Lung (tissue), 12 donors: ENCODE results near the gene SLC8A2. TPM values are rescaled to one million over a fixed set of nuclear protein-coding genes. Genes with fewer than 3 reads are reported as not detected.

Experiments used
- ATAC-seq: fragments of 200-7000 bp; cut with Tn5 transposase; one replicate; pipeline ENCODE4 v1.9.1; 2020; ENCODE audit warnings: moderate number of reproducible peaks; ENCODE audit not compliant: insufficient read depth, low FRiP score
- DNase-seq, 3 donors: peaks; one replicate each; pipeline ENCODE4 v3.0.0-alpha.2; 2013 to 2017
- H3K27ac ChIP-seq, 2 donors: one replicate each; pipeline ENCODE4 v1.5.1; 2013; ENCODE audit warnings: mild to moderate bottlenecking in 2 of 2, moderate library complexity in 2 of 2, control low read depth in 1 of 2, inconsistent platforms in 1 of 2, low read depth in 1 of 2, low read length in 1 of 2
- H3K27me3 ChIP-seq, 3 donors: one replicate each; pipeline ENCODE4 v1.5.1; 2013; ENCODE audit warnings: low read length in 2 of 3; ENCODE audit not compliant: control insufficient read depth in 3 of 3, insufficient read depth in 3 of 3
- H3K36me3 ChIP-seq, 4 donors: one replicate each; pipeline ENCODE4 v1.5.1; 2013; ENCODE audit warnings: low read length in 4 of 4, mild to moderate bottlenecking in 1 of 4, moderate library complexity in 1 of 4; ENCODE audit not compliant: control insufficient read depth in 4 of 4, insufficient read depth in 4 of 4
- H3K4me1 ChIP-seq, 5 donors: one replicate each; pipeline ENCODE4 v1.5.1; 2013; ENCODE audit warnings: low read length in 5 of 5, mild to moderate bottlenecking in 2 of 5, moderate library complexity in 1 of 5; ENCODE audit not compliant: control insufficient read depth in 5 of 5, insufficient read depth in 5 of 5
- H3K4me3 ChIP-seq: one replicate; pipeline ENCODE4 v1.5.1; 2013; ENCODE audit warnings: mild to moderate bottlenecking, control low read depth, moderate library complexity
- H3K9ac ChIP-seq, 2 donors: one replicate each; pipeline ENCODE4 v1.5.1; 2013; ENCODE audit warnings: low read length in 2 of 2, control low read depth in 1 of 2; ENCODE audit not compliant: insufficient read depth in 1 of 2
- H3K9me3 ChIP-seq, 4 donors: one replicate each; pipeline ENCODE4 v1.5.1; 2013; ENCODE audit warnings: low read length in 3 of 4, mild to moderate bottlenecking in 1 of 4, moderate library complexity in 1 of 4; ENCODE audit not compliant: control insufficient read depth in 4 of 4, insufficient read depth in 3 of 4
- WGBS, 2 donors: extraction: QIAGEN DNeasy Blood & Tissue Kit; methylation state at CpG; one replicate each; pipeline ENCODE4 v1.1.7; 2013; 5-methylcytosine and 5-hydroxymethylcytosine counted together
- polyA plus RNA-seq, 2 donors: library from polyadenylated mRNA; stranded (reverse); fragments of 200-250 nt; gene quantifications; one replicate each; pipeline ENCODE4 v1.2.1, GENCODE V29; 2013
- total RNA-seq, 2 donors: library from RNA; depleted of rRNA in 1 of 2; stranded (reverse); fragments of >200 nt in 1 of 2; gene quantifications; one replicate each; pipeline ENCODE4 v1.2.1, GENCODE V29; 2014 to 2021
- TF ChIP-seq, protein P1 (sequence below): IDR thresholded peaks from 2 replicates; pipeline ENCODE4 v1.5.1; 2012; ENCODE audit warnings: mild to moderate bottlenecking; ENCODE audit errors: control extremely low read depth, extremely low read depth
- donor health status: control.
- donor health status: control.
- donor health status: Bipolar disorder and iron deficiency.
- donor health status: healthy.
- donor health status: DM: yes; HTN: yes; CAD: no.

The SLC8A2 gene
- total and polyA plus RNA-seq, 4 donors: 0.10 to 0.26 (median 0.15) TPM

DNA sequence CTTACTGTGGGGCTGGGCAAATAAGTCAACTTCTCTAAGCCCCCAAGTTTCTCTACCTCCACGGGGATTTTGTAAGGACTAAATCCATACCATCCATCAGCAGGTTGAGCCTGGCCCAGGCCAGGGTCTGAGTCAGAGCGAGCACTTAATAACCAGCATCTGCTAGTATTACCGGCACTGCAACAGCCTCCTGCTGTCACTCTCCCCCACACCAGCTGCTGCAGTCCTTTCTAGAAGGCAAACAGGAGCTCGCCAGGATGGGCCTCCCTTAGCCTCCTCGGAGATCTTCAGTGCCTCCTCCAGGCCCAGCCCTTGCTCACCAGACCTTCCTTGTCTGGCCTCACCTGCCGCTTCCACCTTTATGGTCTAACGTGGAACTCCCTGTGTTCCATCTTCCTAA, 40.0 kb upstream of the SLC8A2 start:
- peaks cover 0 to 6% (median 0%) of the 10 kb centered on the region in 4 donors for H3K36me3 ChIP-seq
- ATAC-seq: no peak
- no peaks in the 10 kb centered on the region for H3K27me3 ChIP-seq
- H3K27ac ChIP-seq: peak overlapping the region in 1 of 2 donors; percentile 85
- WGBS, 2 donors: 73 to 84% methylated on average over 7 of the region's 7 CpGs
- H3K9ac ChIP-seq: peak overlapping the region in 1 of 2 donors; percentile 71
- no peak for DNase-seq
- H3K9me3 ChIP-seq: no peaks in the 10 kb centered on the region
- peaks cover 18 to 50% (median 36%) of the 10 kb centered on the region in 5 donors for H3K4me1 ChIP-seq
- TF ChIP-seq, protein P1, sequence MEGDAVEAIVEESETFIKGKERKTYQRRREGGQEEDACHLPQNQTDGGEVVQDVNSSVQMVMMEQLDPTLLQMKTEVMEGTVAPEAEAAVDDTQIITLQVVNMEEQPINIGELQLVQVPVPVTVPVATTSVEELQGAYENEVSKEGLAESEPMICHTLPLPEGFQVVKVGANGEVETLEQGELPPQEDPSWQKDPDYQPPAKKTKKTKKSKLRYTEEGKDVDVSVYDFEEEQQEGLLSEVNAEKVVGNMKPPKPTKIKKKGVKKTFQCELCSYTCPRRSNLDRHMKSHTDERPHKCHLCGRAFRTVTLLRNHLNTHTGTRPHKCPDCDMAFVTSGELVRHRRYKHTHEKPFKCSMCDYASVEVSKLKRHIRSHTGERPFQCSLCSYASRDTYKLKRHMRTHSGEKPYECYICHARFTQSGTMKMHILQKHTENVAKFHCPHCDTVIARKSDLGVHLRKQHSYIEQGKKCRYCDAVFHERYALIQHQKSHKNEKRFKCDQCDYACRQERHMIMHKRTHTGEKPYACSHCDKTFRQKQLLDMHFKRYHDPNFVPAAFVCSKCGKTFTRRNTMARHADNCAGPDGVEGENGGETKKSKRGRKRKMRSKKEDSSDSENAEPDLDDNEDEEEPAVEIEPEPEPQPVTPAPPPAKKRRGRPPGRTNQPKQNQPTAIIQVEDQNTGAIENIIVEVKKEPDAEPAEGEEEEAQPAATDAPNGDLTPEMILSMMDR: no peak
- no peak overlapping the region for H3K4me3 ChIP-seq

DNA sequence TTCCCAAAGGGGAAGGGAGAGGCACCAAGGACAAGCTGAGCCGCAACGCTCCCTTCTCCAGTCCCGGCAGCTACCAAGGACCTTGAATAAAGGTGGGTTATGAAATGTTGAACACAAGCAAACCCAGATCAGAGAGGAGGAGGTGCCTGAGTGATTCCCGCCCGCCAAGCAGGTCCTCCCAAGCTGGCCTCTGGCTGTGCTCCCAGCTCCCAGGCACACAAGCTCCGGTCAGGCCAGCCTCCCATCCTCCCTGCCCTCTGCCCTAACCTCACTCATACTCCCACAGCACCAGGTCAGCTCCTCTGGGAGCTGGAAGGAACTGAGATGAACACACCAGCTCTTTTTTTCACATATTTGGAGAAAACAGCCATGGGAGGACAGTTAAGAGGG, 39.4 kb upstream of the SLC8A2 start:
- DNase-seq (no peak), ATAC-seq (no peak)
- Histone ChIP-seq H3K27ac (peak overlapping the region in 1 of 2 donors; percentile 85), H3K9me3 (no peaks in the 10 kb centered on the region), H3K27me3 (no peaks in the 10 kb centered on the region), H3K9ac (peak overlapping the region in 1 of 2 donors; percentile 71), H3K4me3 (no peak overlapping the region), H3K4me1 (peaks cover 18 to 50% (median 36%) of the 10 kb centered on the region in 5 donors), H3K36me3 (peaks cover 0 to 10% (median 0%) of the 10 kb centered on the region in 4 donors)
- TF ChIP-seq, protein P1: no peak
- 64 to 87% methylated on average over 6 of the region's 6 CpGs for WGBS, 2 donors

DNA sequence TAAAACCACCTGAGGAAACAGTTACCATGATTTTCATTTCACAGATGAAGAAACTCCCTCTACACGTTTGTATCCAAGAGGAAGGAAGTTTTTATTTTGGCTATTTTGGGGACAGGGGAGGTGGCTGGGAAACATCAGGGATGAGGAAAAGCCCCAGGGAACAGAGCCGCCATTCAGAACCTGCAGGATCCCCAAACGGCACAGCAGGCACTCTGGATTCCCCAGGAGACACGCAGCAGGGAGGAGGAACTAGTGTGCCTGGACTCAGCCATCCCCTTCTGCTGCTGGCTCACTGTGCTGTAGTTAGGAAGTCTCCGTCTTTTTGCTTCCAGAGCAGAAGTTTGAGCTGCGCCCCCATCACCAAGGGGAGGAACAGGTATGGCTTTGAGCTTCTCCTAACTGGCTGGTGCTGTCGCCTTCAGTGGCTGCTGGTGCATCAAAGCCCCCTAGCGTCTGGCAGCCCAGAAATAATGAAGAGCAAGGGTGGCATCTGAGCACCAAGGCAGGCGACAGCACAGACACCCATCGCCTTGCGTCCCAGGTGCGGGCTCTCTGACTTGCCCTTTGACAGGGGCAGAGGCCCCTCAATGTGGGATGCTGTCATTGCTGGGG, 38.9 kb upstream of the SLC8A2 start:
- TF ChIP-seq, protein P1: no peak
- WGBS, 2 donors: 74 to 82% methylated on average over 12 of the region's 12 CpGs
- Histone ChIP-seq H3K27me3 (no peaks in the 10 kb centered on the region), H3K4me1 (peaks cover 18 to 50% (median 31%) of the 10 kb centered on the region in 5 donors), H3K27ac (peak overlapping the region in 1 of 2 donors; percentile 85), H3K9ac (no peak overlapping the region), H3K9me3 (no peaks in the 10 kb centered on the region), H3K36me3 (peaks cover 0 to 12% (median 0%) of the 10 kb centered on the region in 4 donors), H3K4me3 (no peak overlapping the region)
- DNase-seq (no peak), ATAC-seq (no peak)

DNA sequence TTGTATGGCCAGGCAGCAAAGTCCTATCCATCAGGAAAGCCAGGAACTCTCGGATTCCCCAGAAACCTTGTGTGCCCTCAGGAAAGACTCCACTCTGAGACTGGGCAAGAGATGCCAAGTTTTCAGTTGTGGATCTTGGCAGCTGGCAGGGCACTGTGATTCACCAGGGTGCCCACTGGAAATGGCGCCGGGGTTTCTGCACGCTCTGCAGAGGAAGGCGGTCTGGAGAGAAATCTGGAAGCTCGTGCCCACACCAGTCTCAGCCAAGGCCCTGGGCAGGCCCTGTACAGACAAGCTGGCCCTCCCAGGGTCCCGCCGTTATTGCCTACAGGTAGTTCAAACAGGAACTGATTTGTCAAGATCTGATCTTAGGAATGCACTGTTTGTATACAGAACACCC, 38.3 kb upstream of the SLC8A2 start:
- ATAC-seq: no peak
- Histone ChIP-seq H3K4me1 (peaks cover 18 to 50% (median 31%) of the 10 kb centered on the region in 5 donors), H3K9me3 (no peaks in the 10 kb centered on the region), H3K9ac (no peak overlapping the region), H3K36me3 (peaks cover 0 to 12% (median 4%) of the 10 kb centered on the region in 4 donors), H3K27me3 (no peaks in the 10 kb centered on the region), H3K4me3 (no peak overlapping the region), H3K27ac (peak overlapping the region in 1 of 2 donors; percentile 10)
- 52 to 60% methylated on average over 8 of the region's 8 CpGs for WGBS, 2 donors
- DNase-seq: no peak
- TF ChIP-seq, protein P1: no peak
